ENCODE results near the gene WDTC1.

Gene WDTC1

DNA sequence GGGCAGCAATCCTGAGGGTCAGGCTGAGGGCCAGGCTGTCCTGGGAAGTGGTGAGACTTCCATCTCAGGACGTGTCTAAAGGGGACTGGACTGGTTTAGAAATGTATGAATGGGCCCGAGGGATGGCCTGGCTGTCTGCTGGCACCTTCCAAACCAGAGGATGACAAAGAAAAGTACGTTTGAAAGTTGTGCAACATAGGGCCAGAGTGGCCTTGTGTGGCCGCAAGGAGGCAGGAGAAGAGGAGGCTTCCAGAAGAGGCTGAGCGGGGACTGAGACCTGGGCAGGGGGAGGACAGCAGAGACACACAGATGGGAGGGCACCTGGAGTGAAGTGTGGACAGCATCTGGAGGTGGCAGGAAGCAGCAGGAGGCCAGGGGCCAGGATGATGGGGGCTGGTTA, 104.8 kb downstream of the WDTC1 start:
- H3K4me3 Mint-ChIP-seq = no peak overlapping the region
- CTCF ChIA-PET = interaction anchor here (0.7 to 1.5 kb wide), 3 partner anchors 18 to 56 kb away, joined by 3 read pairs; no protein-coding TSS in a partner anchor

GRCh38 chr1:27341525-27342252, 107.3 kb downstream of the WDTC1 start, which contains the start of gene SYTL1:
SYTL1 (plus strand) TSS chr1:27342022; CDS start chr1:27345335, 3,313 bp downstream.
- Mint-ChIP-seq H3K9me3 (no peaks in the 10 kb centered on the region), H3K27me3 (no peaks in the 10 kb centered on the region), H3K27ac (peak within 1 kb of the TSS; percentile 90), H3K36me3 (peaks cover 41% of the 10 kb centered on the region), H3K4me1 (peaks cover 59% of the 10 kb centered on the region), H3K4me3 (peak within 1 kb of the TSS; percentile 90)
- DNase-seq = peak; percentile 81
- CTCF ChIA-PET = interaction anchor here (0.6 to 3.2 kb wide), 8 partner anchors 9 to 50 kb away, joined by 3 to 26 read pairs (median 4); partner anchors contain the start of gene GPR3

More for the DNA sequence above, 104.8 kb downstream of the WDTC1 start:
- no peak for DNase-seq
- peaks cover 45% of the 10 kb centered on the region for H3K4me1 Mint-ChIP-seq
- peak overlapping the region; percentile 30 for H3K27ac Mint-ChIP-seq
- H3K36me3 Mint-ChIP-seq = peaks cover 40% of the 10 kb centered on the region
- no peaks in the 10 kb centered on the region for H3K9me3 Mint-ChIP-seq
- no peaks in the 10 kb centered on the region for H3K27me3 Mint-ChIP-seq

GRCh38 chr1:27342391-27342777, 108.0 kb downstream of the WDTC1 start:
- Mint-ChIP-seq H3K4me1 (peaks cover 61% of the 10 kb centered on the region), H3K36me3 (peaks cover 43% of the 10 kb centered on the region), H3K27me3 (no peaks in the 10 kb centered on the region), H3K9me3 (no peaks in the 10 kb centered on the region), H3K27ac (peak overlapping the region; percentile 90), H3K4me3 (peak overlapping the region; percentile 90)
- CTCF ChIA-PET = interaction anchor here (0.6 to 3.2 kb wide), 8 partner anchors 10 to 321 kb away, joined by 3 to 26 read pairs (median 4); no protein-coding TSS in a partner anchor
- peak; percentile 57 for DNase-seq

DNA sequence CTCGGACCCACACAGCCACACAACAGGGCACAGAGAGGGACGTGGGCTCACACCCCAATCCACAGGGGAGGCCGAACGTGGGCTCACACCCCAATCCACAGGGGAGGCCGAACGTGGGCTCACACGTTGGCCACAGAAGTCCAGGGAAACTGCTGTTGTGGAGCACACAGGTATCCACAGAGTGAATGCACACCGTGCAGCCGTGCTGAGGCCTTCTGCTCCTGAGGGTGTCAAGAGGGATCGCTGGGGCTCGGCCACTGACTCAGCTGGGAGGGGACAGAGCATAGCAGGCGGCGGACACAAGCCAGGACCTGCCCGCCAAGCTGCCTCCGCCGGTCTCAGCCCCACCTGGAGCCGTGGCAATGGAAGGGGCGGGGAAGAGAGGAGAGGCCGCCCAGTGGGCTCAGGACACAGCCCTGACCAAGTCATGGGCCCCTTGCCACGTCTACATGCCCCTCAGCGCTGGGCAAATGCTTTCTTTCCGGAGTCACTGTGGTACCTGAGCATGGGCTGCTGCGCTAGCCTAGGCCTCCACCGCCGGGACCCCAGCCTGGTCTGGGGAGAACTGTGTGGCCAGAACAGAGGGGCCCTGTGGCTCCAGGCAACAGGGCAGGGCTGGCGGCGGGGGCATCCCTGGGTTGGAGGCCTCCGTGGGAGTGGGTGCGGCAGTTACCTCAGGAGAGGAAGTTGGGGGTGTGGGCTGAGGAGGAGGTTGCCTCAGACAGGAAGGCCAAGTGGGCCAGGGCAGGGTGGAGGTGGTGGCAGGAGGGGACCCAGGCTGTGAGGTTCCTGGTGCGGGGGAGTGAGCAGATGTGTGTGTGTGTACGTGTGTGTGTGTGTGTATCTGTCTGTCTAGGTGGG, 108.6 kb downstream of the WDTC1 start:
- Mint-ChIP-seq H3K27me3 (no peaks in the 10 kb centered on the region), H3K36me3 (peaks cover 44% of the 10 kb centered on the region), H3K4me1 (peaks cover 65% of the 10 kb centered on the region), H3K27ac (peak overlapping the region; percentile 90), H3K4me3 (peak overlapping the region; percentile 90), H3K9me3 (no peaks in the 10 kb centered on the region)
- CTCF ChIA-PET = interaction anchor here (0.6 to 3.2 kb wide), 8 partner anchors 10 to 320 kb away, joined by 3 to 26 read pairs (median 4); partner anchors contain the start of gene MAP3K6
- peak; percentile 87 for DNase-seq

- peaks cover 65% of the 10 kb centered on the region for H3K4me1 Mint-ChIP-seq
- no peaks in the 10 kb centered on the region for H3K9me3 Mint-ChIP-seq
- H3K4me3 Mint-ChIP-seq = peak overlapping the region; percentile 90
- H3K36me3 Mint-ChIP-seq = peaks cover 43% of the 10 kb centered on the region
- DNase-seq = peak; percentile 46
- H3K27me3 Mint-ChIP-seq = no peaks in the 10 kb centered on the region
- CTCF ChIA-PET = interaction anchor here (1.0 to 2.8 kb wide), 4 partner anchors 11 to 319 kb away, joined by 3 to 26 read pairs (median 4); partner anchors contain the start of gene MAP3K6
- H3K27ac Mint-ChIP-seq = peak overlapping the region; percentile 90
These were observed 109.2 kb downstream of the WDTC1 start for GRCh38 chr1:27343639-27344025.

DNA sequence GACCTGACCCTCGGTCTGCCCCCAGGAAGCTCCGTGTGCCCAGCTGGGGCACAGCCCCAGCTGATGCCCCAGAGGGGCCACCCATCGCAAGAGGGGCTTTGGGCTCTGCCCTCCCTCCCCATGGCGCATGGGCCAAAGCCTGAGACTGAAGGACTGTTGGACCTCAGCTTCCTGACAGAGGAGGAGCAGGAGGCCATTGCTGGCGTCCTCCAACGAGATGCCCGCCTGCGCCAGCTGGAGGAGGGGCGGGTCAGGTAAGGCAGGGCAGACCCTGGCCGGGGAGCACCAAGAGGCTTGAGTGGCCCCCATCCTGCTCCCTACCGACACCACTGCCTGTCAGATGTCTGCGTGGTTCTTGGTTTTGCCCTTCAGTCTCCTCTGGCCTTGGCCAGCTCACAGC, 110.8 kb downstream of the WDTC1 start:
- H3K36me3 Mint-ChIP-seq = peaks cover 40% of the 10 kb centered on the region
- no peaks in the 10 kb centered on the region for H3K9me3 Mint-ChIP-seq
- no peaks in the 10 kb centered on the region for H3K27me3 Mint-ChIP-seq
- CTCF ChIA-PET = interaction anchor here (0.7 to 2.2 kb wide), 7 partner anchors 11 to 42 kb away, joined by 3 to 8 read pairs (median 4); partner anchors contain the start of gene MAP3K6
- no peak overlapping the region for H3K4me3 Mint-ChIP-seq
- H3K27ac Mint-ChIP-seq = peak overlapping the region; percentile 33
- DNase-seq = no peak
- peaks cover 57% of the 10 kb centered on the region for H3K4me1 Mint-ChIP-seq

- H3K27ac Mint-ChIP-seq = no peak overlapping the region
- CTCF ChIA-PET = interaction anchor here (1.0 to 2.2 kb wide), 3 partner anchors 9 to 41 kb away, joined by 4 to 10 read pairs (median 5); no protein-coding TSS in a partner anchor
- H3K36me3 Mint-ChIP-seq = peaks cover 43% of the 10 kb centered on the region
- no peak for DNase-seq
- no peaks in the 10 kb centered on the region for H3K27me3 Mint-ChIP-seq
- no peaks in the 10 kb centered on the region for H3K9me3 Mint-ChIP-seq
- no peak overlapping the region for H3K4me3 Mint-ChIP-seq
- peaks cover 48% of the 10 kb centered on the region for H3K4me1 Mint-ChIP-seq
These were observed 111.9 kb downstream of the WDTC1 start for GRCh38 chr1:27346357-27346756.

DNA sequence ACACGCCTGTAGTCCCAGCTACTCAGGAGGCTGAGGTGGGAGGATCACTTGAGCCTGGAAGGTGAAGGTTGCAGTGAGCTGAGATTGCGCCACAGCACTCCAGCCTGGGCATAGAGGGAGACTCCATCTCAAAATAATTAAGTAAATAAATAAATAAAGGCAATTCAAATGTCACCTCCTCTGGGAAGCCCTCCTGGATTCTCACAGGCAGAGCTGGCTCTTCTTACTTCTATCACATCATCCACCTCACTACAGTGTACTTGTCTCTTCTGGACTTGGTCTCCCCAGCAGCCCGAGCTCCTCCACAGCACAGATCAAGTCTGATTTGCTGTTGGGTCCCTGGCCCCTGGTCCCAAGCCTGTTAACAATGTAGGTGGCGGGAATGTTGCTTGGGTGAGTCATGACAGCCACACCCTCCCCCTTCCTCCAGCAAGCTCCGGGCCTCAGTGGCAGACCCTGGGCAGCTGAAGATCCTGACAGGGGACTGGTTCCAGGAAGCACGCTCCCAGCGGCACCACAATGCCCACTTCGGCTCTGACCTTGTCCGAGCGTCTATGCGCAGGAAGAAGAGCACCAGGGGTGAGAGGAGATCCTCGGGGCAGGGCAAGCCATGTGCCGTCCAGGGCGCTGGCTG, 112.7 kb downstream of the WDTC1 start:
- H3K36me3 Mint-ChIP-seq = peaks cover 42% of the 10 kb centered on the region
- H3K27ac Mint-ChIP-seq = peak overlapping the region; percentile 24
- peaks cover 42% of the 10 kb centered on the region for H3K4me1 Mint-ChIP-seq
- CTCF ChIA-PET = interaction anchor here (1.4 kb wide), 1 partner anchor 10 kb away, joined by 10 read pairs; no protein-coding TSS in a partner anchor
- H3K4me3 Mint-ChIP-seq = no peak overlapping the region
- H3K27me3 Mint-ChIP-seq = no peaks in the 10 kb centered on the region
- DNase-seq = no peak
- no peaks in the 10 kb centered on the region for H3K9me3 Mint-ChIP-seq

DNA sequence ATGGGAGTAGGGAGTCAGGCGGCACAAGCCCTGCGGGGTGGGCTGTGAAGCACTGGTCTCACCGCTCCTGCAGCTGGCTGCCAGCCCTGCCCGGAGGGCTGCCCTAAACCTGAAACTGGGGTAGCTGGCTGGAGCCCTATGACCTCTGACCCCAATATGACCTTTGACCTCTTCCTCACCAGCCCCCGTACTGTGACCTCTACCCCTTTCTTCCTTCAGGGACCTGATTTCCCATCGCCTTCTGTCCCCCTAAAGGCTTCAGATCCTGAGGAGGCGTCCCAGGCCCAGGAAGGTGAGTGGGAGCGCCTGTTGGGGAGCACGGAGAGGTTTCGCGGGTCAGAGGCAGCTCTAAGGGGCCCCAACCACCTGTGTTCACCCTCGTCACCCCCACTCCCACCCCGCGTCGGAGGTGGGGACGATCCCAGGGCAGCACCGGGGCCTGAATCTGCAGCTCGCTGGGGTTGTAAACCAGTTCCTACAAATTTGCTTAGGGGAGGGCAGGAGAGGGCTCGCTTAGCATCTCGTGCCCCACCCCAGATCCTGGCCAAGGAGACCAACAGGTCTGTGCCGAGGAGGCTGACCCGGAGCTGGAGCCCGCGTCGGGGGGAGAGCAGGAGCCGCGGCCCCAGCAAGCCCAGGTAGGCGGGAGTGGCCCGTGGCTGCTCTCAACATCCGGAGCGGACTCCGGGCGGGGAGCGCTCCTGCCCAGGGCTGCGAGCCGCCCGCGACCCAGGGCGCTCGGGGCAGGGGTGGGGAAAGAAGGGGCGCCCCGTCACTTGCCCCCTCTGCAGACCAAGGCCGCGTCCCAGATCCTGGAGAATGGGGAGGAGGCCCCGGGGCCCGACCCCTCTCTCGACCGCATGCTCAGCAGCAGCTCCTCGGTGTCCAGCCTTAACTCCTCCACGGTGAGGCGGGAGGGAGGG, 114.7 kb downstream of the WDTC1 start:
- peak; percentile 59 for DNase-seq
- Mint-ChIP-seq H3K9me3 (no peaks in the 10 kb centered on the region), H3K27ac (peak overlapping the region; percentile 33), H3K4me3 (peak overlapping the region; percentile 31), H3K36me3 (peaks cover 30% of the 10 kb centered on the region), H3K4me1 (peaks cover 28% of the 10 kb centered on the region), H3K27me3 (no peaks in the 10 kb centered on the region)
- CTCF ChIA-PET = interaction anchor here (0.9 to 1.7 kb wide), 4 partner anchors 8 to 26 kb away, joined by 3 to 4 read pairs (median 3); partner anchors contain the start of gene MAP3K6

- no peaks in the 10 kb centered on the region for H3K27me3 Mint-ChIP-seq
- no peak for DNase-seq
- no peak overlapping the region for H3K27ac Mint-ChIP-seq
- CTCF ChIA-PET = interaction anchor here (0.9 to 1.7 kb wide), 3 partner anchors 16 to 27 kb away, joined by 3 read pairs; partner anchors contain the start of gene MAP3K6
- no peaks in the 10 kb centered on the region for H3K9me3 Mint-ChIP-seq
- H3K4me3 Mint-ChIP-seq = no peak overlapping the region
- H3K36me3 Mint-ChIP-seq = peaks cover 27% of the 10 kb centered on the region
- H3K4me1 Mint-ChIP-seq = peaks cover 22% of the 10 kb centered on the region
These were observed 115.6 kb downstream of the WDTC1 start for GRCh38 chr1:27349784-27350662.

- Mint-ChIP-seq H3K4me1 (peaks cover 22% of the 10 kb centered on the region), H3K9me3 (no peaks in the 10 kb centered on the region), H3K4me3 (no peak overlapping the region), H3K27me3 (no peaks in the 10 kb centered on the region), H3K27ac (no peak overlapping the region), H3K36me3 (peaks cover 22% of the 10 kb centered on the region)
- no peak for DNase-seq
- CTCF ChIA-PET = no interaction called here
These were observed 116.5 kb downstream of the WDTC1 start for GRCh38 chr1:27350663-27351540.
